GM10266 (cell line): ENCODE data around the gene AP2B1.

Experiments
- DNase-seq: peaks from one replicate; pipeline ENCODE4 v3.0.0; 2012; ENCODE audit errors: extremely low spot score
- TF ChIP-seq, protein P1 (sequence below): IDR thresholded peaks from 2 replicates; pipeline ENCODE4 v1.5.1; 2012; ENCODE audit warnings: mild to moderate bottlenecking, low read depth; ENCODE audit not compliant: control insufficient read depth, insufficient read depth; ENCODE audit errors: missing control alignments

The AP2B1 gene

DNA sequence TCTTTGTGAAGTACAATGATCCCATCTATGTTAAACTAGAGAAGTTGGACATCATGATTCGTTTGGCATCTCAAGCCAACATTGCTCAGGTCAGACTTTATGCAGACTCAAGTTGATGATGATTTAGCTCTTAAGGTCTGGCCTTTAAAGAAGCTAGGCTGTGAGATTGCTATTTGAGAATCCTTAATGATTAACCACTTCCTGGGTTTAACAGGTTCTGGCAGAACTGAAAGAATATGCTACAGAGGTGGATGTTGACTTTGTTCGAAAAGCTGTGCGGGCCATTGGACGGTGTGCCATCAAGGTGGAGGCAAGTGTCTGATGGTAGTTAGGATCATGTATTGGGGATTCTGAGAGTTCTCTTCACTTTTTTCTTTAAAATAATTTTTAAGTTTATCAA, 40.3 kb downstream of the AP2B1 start:
- no peak for DNase-seq
- TF ChIP-seq, protein P1, sequence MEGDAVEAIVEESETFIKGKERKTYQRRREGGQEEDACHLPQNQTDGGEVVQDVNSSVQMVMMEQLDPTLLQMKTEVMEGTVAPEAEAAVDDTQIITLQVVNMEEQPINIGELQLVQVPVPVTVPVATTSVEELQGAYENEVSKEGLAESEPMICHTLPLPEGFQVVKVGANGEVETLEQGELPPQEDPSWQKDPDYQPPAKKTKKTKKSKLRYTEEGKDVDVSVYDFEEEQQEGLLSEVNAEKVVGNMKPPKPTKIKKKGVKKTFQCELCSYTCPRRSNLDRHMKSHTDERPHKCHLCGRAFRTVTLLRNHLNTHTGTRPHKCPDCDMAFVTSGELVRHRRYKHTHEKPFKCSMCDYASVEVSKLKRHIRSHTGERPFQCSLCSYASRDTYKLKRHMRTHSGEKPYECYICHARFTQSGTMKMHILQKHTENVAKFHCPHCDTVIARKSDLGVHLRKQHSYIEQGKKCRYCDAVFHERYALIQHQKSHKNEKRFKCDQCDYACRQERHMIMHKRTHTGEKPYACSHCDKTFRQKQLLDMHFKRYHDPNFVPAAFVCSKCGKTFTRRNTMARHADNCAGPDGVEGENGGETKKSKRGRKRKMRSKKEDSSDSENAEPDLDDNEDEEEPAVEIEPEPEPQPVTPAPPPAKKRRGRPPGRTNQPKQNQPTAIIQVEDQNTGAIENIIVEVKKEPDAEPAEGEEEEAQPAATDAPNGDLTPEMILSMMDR: no peak

DNA sequence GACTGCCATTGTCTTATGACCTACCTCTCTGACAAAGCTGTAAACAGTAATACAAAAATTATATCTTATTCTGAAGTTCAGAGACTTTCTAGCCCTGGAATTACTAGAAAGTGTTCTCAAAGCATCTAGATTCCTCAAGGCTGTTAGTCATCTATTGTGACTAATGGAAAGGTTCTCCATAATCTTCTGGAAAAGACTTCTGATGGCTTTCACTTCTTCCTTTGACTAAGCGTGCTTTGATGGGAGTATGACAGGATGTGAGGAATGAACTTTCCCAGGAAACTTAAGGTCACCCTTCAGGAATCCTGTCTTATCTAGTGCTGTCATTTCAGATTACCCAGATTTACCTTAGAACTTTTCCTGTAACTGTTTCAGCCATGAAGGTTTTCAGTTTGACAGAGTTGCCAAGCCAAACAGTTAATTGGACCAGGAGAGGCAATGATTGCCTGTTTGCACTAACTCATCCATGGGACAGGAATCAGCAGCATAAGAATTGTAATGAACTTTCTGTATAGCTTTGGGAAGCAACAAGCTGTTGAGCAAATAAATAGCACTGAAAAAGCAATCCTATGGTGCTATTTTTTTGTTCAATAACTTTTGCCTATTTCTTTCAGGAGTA, 43.5 kb downstream of the AP2B1 start:
- no peak for DNase-seq
- TF ChIP-seq, protein P1: no peak

DNA sequence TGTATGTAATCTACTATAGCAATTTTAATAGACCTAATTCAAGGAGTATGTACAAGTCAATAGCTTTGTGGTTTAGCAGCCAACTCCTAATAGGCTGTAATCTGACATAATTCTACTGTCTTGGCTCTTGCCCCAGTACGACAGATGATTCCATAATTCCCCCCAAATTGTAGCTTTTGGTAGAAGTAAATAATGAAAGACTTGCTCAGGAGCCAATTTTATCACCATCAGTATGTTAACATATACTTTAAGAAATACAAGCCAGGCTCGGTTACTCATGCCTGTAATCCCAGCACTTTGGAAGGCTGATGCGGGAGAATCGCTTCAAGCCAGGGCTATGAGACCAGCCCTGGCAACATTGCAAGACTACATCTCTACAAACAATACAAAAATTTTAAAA, 53.9 kb downstream of the AP2B1 start:
- TF ChIP-seq, protein P1: no peak
- DNase-seq: no peak

DNA sequence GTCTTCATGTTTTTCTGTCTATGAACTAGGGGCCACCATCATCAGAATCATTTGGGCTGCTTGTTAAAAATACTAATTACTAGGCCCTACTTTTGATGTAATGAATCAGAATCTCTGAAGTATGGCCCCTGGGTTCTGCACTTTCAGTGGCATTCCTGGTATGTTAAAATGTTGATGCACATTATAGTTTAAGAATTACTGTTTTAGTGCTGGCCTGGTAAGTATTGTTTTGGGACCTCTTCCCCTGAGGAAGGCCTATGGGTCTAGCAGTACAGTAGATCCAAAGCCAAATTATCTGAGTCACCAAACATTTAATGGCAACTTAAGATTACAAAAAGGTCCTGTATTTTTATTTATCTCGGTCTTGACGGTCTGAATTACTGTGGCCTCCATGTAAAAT, 58.8 kb downstream of the AP2B1 start:
- TF ChIP-seq, protein P1: no peak
- DNase-seq: no peak

DNA sequence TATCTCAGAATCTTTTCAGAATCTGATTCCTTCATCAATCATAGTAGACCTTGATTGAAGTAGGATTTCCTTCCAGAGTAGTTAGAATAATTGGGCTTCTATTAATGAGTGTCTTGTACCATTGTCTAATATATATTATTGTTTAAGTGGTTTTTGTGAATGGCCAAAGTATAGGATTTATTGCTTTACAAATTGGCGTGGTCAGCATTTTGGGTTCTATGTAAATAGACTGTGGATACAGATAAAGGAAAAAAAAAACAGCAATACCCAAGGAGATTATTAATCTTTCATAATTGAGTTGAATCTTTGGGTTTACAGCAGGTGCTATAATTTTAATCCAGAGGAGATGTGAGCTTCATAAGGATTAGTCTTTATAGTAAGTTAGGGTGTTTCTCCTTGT, 64.3 kb downstream of the AP2B1 start:
- no peak for DNase-seq
- TF ChIP-seq, protein P1: no peak

DNA sequence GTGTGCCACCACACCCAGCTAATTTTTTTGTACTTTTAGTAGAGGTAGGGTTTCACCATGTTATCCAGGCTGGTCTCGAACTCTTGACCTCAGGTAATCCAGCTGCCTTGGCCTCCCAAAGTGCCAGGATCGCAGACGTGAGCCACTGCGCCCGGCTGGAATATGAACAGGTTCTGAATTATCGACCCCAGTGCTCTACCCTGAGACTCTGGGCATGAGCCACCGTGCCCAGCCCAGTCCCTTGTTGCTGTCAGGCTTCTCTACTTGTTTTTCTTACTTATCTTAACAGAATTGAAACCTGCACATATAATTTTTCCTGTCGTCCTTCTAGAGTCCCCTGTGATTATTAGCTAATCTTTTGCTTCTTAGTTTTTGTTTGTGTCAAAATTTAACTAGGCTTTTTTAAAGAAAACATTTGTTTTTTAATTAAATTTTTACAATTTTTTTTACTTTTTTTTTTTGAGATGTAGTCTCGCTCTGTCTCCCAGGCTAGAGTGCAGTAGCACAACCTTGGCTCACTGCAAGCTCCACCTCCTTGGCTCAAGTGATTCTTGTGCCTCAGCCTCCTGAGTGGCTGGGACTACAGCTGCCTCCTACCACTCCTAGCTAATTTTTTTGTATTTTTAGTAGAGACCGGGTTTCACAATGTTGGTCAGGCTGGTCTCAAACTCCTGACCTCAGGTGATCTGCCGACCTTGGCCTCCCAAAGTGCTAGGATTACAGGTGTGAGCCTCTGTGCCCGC, 66.7 kb downstream of the AP2B1 start:
- no peak for DNase-seq
- TF ChIP-seq, protein P1: no peak

DNA sequence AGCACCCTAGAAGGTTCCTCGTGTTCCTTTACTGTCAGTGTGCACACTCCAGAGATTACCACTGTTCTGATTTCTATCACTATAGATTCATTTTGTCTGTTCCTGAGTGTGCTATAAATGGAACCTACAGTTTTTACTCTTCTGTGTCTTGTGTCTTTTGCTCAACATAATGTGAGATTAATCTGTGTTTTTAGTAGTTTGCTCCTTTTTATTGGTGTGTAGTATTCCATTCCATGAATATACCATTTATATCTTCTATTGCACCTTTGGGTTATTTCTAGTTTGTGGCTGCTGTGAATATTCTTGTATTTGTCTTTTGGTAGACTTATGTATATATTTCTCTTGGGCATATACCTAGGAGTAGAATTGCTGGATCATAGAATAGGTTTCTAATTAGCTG, 68.2 kb downstream of the AP2B1 start:
- TF ChIP-seq, protein P1: no peak
- DNase-seq: no peak
